NCI-H1048 (cell line): ENCODE data around the gene PC.
A peak's percentile ranks its signal among the peaks of the same experiment; 100 is the strongest.

Source experiments
- DNase-seq: peaks from one replicate; lab custom pipeline; 2025; lab: John Stamatoyannopoulos, UW

Gene PC

GRCh38 chr11:66884443-66884842, 73.7 kb downstream of the PC start:
- no peak for DNase-seq

DNA sequence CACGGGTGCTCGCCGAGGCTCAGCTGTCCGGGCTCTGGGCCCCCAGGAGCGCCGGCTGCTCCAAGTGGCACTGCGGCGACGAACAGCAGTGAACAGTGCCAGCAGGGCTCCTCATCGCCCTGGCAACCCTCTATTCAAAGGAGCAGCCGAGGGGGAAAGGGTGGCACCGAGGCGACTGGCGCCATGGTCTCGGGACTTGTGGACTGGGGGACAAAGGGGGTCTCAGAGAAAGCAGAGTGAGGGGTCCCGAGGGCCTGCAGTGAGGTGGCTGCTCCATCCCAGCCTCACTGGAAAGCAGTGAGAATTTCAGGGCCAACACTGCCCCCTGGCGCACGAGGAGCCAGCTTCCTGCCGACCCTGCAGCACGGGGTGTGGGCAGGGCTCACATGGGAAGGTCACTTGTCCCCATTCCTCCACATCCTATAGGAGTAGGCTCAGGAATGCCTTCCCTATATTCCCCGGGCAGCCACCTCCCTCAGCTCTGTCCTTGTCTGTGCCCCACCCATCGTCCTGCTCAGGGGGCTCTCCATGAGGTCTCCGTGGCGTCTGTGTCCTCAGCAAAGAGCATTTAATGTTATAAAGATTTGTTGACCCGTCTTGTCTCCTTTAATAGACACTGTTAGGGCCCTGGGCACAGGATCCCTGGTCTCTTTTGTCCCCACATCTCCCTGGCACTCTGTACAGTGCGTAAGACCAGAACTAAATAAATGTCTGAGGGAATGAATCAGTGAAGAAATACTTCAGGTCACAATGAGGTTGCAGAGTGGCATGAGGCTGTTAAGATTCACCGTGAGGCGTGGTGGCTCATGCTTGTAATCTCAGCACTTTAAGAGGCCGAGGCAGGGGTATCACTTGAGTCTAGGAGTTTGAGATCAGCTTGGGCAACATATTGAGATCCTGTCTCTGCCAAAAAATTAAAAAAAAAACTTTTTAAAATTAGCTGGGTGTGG, 74.9 kb downstream of the PC start:
- DNase-seq = no peak

- DNase-seq = no peak
Measured at GRCh38 chr11:66882561-66883015, 75.6 kb downstream of the PC start.

DNA sequence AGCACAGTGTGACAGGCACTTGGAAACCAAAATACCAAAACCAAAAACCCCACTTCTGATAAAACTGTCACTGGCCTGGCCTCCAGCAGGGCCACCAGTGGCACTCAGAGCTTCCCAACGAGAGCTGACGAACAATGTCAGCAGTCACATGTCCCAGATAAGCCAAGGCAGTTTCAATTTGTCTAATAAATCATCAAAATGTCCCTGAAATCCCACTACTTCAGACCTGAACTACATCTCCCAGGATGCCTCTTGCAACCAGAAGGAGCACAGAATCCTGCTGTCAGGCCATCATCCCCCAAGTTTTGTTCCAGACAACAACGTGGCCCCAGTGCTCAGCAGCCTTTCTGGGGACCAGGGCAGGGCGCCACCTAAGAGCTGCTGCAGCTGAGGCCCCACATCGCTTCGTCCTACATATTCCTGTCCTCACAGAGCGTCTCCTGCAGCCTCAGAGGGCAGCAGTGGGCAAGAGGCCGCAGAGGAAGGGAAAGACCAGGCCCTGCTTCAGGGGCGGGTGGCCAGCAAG, 76.2 kb downstream of the PC start:
- DNase-seq = no peak

DNA sequence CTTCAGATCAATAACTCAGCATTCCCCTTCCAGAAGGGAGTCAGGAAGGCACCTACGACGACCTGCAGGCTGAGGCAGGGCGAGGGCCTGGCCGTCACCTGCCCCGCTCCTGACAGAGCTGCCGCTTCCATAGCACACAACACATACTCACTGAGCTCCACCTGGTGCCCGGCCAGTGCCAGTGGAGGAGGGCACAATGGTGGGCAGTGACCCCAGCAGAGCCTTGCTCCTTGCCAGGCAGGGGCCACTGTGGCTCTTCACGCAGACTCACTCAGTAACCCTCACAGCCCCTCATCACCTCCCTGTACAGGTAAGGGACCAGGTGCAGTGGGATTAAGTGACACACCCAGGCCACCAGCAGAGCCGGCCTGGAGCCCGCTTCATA, 76.7 kb downstream of the PC start:
- no peak for DNase-seq

- no peak for DNase-seq
Measured at GRCh38 chr11:66880496-66881450, 77.4 kb downstream of the PC start.

DNA sequence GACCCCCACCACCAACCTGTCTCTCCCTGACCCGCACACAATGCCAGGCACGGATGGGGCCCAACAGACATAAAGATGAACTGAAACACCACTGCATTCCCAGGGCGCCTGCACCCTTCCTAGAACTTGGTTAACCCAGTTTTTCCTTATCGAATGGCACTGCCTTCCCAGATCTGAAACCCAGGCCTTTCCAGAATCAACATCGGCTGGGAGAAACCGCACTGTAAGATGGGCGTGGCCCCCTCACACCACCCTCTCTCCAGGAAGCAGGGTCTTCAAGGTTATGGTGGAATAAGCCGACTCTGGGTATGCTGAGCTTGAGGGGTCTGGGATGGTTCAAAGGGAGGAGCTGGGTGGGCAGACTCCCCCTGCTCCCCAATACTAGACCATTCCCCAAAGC, 78.2 kb downstream of the PC start:
- no peak for DNase-seq

DNA sequence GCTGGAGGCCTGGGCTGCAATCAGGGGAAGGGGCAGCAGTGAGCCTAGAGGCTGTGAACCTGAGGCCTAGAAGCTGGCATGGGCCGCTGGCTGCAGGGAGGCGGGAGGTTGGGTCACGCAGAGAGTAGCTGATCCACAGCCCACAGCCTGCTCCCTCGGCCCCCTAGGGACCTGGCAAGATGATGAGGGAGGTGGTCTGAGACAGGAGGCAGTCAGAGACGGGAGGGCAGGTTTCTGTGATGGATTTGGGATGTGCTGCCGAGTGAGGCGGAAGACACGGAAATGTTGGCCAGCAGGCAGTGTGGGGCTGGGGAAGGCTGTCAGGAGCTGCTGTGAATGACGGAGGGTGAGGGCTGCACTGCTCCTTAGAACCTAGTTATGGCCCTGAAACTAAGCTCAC, 78.6 kb downstream of the PC start:
- DNase-seq = no peak

- DNase-seq = no peak
Measured at GRCh38 chr11:66879000-66879399, 79.2 kb downstream of the PC start.

- no peak for DNase-seq
Measured at GRCh38 chr11:66878474-66878873, 79.7 kb downstream of the PC start.

DNA sequence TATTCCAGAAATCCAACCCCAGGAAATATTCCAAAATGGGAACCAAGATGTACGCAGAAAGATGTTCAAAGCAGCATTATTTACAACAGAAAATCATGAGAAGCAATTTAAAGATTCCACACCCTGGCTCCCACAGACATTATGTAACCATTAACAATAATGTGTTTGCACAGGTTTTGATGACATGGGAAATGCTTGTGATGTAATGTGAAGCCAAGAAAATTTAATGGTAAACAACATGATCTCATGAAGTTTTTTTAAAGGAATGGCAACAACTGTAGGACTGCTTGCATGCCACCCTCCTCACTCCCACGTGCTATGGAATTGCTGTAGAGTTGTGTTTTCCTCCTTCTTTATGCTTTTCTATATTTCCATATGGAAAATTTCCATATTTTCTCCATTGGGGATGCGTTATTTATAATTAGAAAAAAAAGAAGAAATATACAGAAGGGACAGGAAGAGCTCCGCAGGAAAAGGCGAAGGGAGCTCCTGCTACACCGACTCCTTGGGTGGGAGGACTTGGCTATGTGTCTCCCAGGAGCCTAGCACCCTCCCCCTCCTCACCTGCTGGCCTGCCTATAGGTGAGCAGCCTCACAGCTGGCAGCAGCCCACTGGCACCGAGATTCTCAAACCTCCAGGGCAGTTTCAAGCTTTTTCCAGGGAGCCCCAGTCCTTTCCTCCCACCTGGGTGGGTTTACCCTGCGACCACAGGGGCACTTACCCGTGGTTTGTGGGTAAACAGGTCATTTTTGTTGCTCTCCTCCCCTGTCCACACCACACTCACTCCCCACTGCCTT, 80.4 kb downstream of the PC start:
- no peak for DNase-seq

GRCh38 chr11:66875378-66875777, 82.8 kb downstream of the PC start:
- DNase-seq = no peak

DNA sequence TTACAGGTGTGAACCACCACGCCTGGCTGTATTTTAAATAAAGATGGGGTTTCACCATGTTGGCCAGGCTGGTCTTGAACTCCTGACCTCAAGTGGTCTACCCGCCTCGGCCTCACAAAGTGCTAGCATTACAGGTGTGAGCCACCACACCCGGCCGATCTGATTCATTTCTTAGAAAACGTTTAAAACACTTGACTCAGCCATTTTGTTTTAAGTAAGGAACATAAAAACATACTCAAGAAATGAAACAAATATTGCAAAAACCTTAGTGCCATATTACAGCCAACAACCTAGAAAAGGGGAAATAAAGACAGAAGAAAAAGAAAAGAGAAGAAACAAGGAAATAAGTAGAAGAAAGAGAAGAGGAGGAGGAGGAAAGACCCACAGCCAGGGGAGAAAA, 84.0 kb downstream of the PC start:
- no peak for DNase-seq

GRCh38 chr11:66871521-66871901, 86.7 kb downstream of the PC start:
- DNase-seq = no peak

GRCh38 chr11:66870616-66871520, 87.3 kb downstream of the PC start:
- no peak for DNase-seq

GRCh38 chr11:66870131-66870530, 88.1 kb downstream of the PC start:
- no peak for DNase-seq

GRCh38 chr11:66869567-66869870, 88.7 kb downstream of the PC start:
- DNase-seq = no peak

DNA sequence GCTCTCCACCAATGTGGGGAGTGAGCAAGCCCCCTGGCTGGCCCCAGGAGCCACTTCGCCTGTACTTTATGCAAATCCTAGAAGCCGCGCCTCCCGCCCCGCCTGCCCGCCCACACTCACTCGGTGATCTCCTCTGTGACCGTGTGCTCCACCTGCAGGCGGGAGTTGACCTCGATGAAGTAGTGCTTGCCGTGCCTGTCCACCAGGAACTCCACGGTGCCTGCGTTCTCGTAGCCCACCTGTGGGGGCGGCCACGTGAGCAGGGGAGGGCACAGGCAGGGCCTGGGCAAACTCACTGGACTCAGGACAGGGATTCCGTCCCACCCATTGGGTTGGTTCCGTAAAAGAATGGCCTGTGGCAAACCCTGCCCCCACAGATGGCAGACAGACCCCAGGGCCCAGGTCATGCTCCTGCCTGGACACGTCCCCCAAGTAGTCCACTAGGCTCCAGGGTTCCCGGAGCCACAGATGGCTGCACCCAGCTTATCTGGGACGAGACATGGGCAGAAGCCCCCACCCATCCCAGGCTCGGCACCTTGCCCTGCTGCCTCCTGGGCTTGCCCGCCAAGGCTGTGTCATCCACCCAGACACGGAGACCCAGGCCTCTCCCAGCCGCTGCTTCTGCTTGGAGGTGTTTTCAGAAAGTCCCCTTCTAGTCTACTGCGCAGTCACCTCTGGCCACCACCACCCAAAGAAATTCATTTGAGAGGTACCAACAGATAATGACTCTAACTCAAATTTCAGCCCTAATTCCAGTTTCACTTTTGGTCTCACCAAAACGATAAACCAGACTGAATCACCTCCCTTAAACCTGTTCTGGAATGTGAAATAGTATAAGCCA, 89.2 kb downstream of the PC start:
- DNase-seq = peak; percentile 7

DNA sequence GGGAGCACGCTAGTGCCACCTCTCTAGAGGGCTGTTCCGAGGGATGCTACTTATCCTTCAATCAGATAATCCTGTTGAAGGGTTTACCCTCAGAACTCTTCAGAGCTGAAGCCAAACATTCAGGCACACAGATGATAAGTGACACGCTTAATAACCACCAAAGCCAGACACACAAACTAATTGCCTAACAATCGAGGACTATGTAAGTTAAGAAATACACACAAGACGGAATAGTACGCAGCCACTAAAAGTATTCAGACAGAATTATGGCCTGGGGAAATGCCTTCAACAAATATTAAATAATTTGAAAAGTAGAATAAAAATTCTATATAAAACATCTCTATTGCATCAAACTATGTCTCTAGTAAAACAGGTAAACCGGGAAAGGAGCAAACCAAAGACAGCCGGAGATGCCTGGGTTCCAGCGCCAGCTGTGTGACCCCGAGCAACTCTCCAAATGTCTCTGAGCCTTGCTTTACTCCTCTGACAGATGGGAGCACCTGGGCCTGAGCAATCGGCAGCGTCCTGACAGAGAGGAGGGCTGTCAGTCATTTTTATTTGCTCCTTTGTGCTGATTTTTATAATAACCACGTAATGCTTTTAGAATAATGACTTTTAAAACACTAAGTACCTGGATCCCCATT, 90.0 kb downstream of the PC start:
- no peak for DNase-seq
